ENCODE results near the gene CALML3. TPM values are rescaled to one million over a fixed set of nuclear protein-coding genes. Genes with fewer than 3 reads are reported as not detected.

The CALML3 gene
- total RNA-seq, 1 experiment from 2014 or later: not detected

DNA sequence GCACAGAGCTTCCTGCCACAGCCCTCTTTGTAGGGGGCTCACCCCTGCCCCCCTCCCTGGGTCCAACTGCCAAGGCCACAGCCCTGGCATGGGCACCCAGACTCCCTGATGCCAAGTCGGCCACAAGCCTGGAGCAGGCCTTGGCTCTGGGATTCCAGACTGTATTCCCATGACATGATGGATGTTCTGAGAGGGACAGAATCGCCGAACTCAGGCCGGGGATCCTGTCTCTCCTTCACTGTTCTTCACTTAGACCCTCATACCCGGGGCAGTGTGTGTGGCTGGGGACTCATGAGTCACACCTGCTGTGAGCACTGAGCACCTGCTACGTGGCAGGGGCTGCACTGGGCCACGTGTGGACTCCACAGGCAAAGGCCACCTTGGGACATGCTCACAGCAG is 33.3 kb upstream of the CALML3 start:
- Mint-ChIP-seq H3K36me3 (ENCODE audit: insufficient read depth in 1 of 3, low read depth in 3 of 3) (peaks cover 3 to 11% (median 5%) of the 10 kb centered on the region in 3 experiments), H3K4me1 (peaks cover 25 to 29% of the 10 kb centered on the region in 2 experiments), H3K9me3 (peaks cover 9 to 11% of the 10 kb centered on the region in 2 experiments), H3K27me3 (ENCODE audit: low read depth) (peaks cover 4% of the 10 kb centered on the region), H3K4me3 (no peak overlapping the region), H3K27ac (peak overlapping the region in 1 of 3 experiments; percentile 75; a peak in 2 of 7 replicates)
- Histone ChIP-seq H3K4ac (ENCODE audit: low read depth, low read length) (no peak overlapping the region), H3K56ac (ENCODE audit: insufficient read length, low read depth, low read length) (no peak overlapping the region), H3K14ac (ENCODE audit: insufficient read depth, low read length) (no peak overlapping the region), H2BK15ac (ENCODE audit: low read depth, low read length) (no peak overlapping the region), H3K9me3 (ENCODE audit: control insufficient read depth, low read depth, low read length) (peaks cover 6% of the 10 kb centered on the region), H2AFZ (ENCODE audit: low read length) (no peak overlapping the region), H3K4me2 (ENCODE audit: insufficient read depth, insufficient read length, low read length) (no peak overlapping the region), H2BK5ac (ENCODE audit: insufficient read length, low read length) (no peak overlapping the region), H3K27ac (ENCODE audit: insufficient read length, low read depth, low read length) (no peak overlapping the region), H3K23ac (ENCODE audit: insufficient read length, low read depth, low read length) (no peak overlapping the region), H3K4me1 (ENCODE audit: insufficient read depth, low read length) (no peaks in the 10 kb centered on the region; the same call in 1 of the 2 replicates), H3T11ph (ENCODE audit: low read length) (no peak overlapping the region), H4K5ac (ENCODE audit: insufficient read length, low read depth, low read length) (no peak overlapping the region), H2BK120ac (ENCODE audit: low read depth, low read length, poor library complexity, severe bottlenecking) (no peak overlapping the region), H2BK20ac (ENCODE audit: low read depth, low read length, poor library complexity, severe bottlenecking) (no peak overlapping the region), H3K23me2 (ENCODE audit: insufficient read length, low read depth, low read length, poor library complexity, severe bottlenecking) (no peaks in the 10 kb centered on the region), H4K91ac (ENCODE audit: insufficient read length, low read depth, low read length) (no peak overlapping the region), H3K79me2 (ENCODE audit: insufficient read depth, low read length) (no peaks in the 10 kb centered on the region), H3K9ac (ENCODE audit: extremely low read depth, insufficient read length, low read length) (no peak overlapping the region), H2AK5ac (ENCODE audit: insufficient read length, low read length) (no peak overlapping the region), H4K20me1 (ENCODE audit: control insufficient read depth, insufficient read depth, insufficient read length) (no peaks in the 10 kb centered on the region), H4K8ac (replicated peaks; ENCODE audit: insufficient read length, low read depth, low read length) (no peak overlapping the region), H3K18ac (ENCODE audit: insufficient read length, low read depth, low read length) (no peak overlapping the region), H2BK12ac (ENCODE audit: insufficient read length, low read depth, low read length) (no peak overlapping the region), H3K79me1 (ENCODE audit: insufficient read depth, low read depth, low read length, poor library complexity, severe bottlenecking) (no peaks in the 10 kb centered on the region), H3K27me3 (ENCODE audit: insufficient read depth, low read length) (no peaks in the 10 kb centered on the region)
- WGBS (ENCODE audit: extremely low coverage, insufficient read length, low lambda C conversion rate): no CpG with 5 or more reads among the region's 7 CpGs
- TF ChIP-seq, protein P1, sequence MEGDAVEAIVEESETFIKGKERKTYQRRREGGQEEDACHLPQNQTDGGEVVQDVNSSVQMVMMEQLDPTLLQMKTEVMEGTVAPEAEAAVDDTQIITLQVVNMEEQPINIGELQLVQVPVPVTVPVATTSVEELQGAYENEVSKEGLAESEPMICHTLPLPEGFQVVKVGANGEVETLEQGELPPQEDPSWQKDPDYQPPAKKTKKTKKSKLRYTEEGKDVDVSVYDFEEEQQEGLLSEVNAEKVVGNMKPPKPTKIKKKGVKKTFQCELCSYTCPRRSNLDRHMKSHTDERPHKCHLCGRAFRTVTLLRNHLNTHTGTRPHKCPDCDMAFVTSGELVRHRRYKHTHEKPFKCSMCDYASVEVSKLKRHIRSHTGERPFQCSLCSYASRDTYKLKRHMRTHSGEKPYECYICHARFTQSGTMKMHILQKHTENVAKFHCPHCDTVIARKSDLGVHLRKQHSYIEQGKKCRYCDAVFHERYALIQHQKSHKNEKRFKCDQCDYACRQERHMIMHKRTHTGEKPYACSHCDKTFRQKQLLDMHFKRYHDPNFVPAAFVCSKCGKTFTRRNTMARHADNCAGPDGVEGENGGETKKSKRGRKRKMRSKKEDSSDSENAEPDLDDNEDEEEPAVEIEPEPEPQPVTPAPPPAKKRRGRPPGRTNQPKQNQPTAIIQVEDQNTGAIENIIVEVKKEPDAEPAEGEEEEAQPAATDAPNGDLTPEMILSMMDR (conservative IDR thresholded peaks at IDR 0.05): no peak
- DNase-seq: no peak

Measured in H9 (cell line).